K562 (cell line): Measurements from ENCODE around the gene GLYATL3.

Experiments
- FOXA1 ChIP-seq: fragments of 450-650 bp; IDR thresholded peaks from 2 replicates; pipeline ENCODE4 v1.6.1; 2016; ENCODE audit warnings: mild to moderate bottlenecking, borderline replicate concordance
- FOXK2 ChIP-seq, 2 experiments: fragments of 450-650 bp; IDR thresholded peaks in 1 of 2; conservative IDR thresholded peaks in 1 of 2; 2 replicates each; pipeline ENCODE4 v1.6.1; 2016; ENCODE audit warnings: low read depth in 2 of 2, mild to moderate bottlenecking in 1 of 2
- JUND ChIP-seq, 2 experiments: IDR thresholded peaks; 2 replicates in 1 of 2; 3 replicates in 1 of 2; pipeline ENCODE4 v1.6.1; 2011; ENCODE audit warnings: borderline replicate concordance in 2 of 2, low read depth in 2 of 2, low read length in 2 of 2, improper control_type of control experiment in 1 of 2, missing biosample characterization in 1 of 2, missing genetic modification characterization in 1 of 2, missing genetic modification reagents in 1 of 2
- MTF1 ChIP-seq: fragments of 250-450 bp; sonication (Bioruptor Pico); IDR thresholded peaks from 2 replicates; pipeline ENCODE4 v1.9.0; 2021; ENCODE audit warnings: moderate library complexity, mild to moderate bottlenecking, inconsistent platforms, borderline replicate concordance
- PHTF2 ChIP-seq: fragments of 250-450 bp; sonication (Bioruptor Pico); IDR thresholded peaks from 2 replicates; pipeline ENCODE4 v1.5.0; 2021; ENCODE audit warnings: mild to moderate bottlenecking
- TBL1XR1 ChIP-seq, 2 experiments: IDR thresholded peaks; 2 replicates each; pipeline ENCODE4 v1.6.1; 2012; ENCODE audit warnings: improper control_type of control experiment in 2 of 2, low read length in 2 of 2, mild to moderate bottlenecking in 1 of 2
- ZNF12 ChIP-seq: sonication (generic); formaldehyde crosslinking; IDR thresholded peaks from 2 replicates; pipeline ENCODE4 v1.4.0; 2020; ENCODE audit warnings: mild to moderate bottlenecking, missing genetic modification reagents
- TF ChIP-seq, protein P1 (sequence below): sonication (generic); formaldehyde crosslinking; IDR thresholded peaks from 2 replicates; pipeline ENCODE4 v1.9.0; 2022; ENCODE audit warnings: mild to moderate bottlenecking, missing genetic modification reagents
- TF ChIP-seq, protein P2 (sequence below): sonication (generic); formaldehyde crosslinking; IDR thresholded peaks from 2 replicates; pipeline ENCODE4 v1.8.1; 2023; ENCODE audit warnings: mild to moderate bottlenecking, missing genetic modification reagents, moderate library complexity
- TF ChIP-seq, protein P3 (sequence below): sonication (generic); formaldehyde crosslinking; IDR thresholded peaks from 2 replicates; pipeline ENCODE4 v1.8.1; 2022; ENCODE audit warnings: missing genetic modification reagents
- TF ChIP-seq, protein P4 (sequence below): sonication (generic); formaldehyde crosslinking; IDR thresholded peaks from 2 replicates; pipeline ENCODE4 v1.8.1; 2023; ENCODE audit warnings: mild to moderate bottlenecking, missing genetic modification reagents

DNA sequence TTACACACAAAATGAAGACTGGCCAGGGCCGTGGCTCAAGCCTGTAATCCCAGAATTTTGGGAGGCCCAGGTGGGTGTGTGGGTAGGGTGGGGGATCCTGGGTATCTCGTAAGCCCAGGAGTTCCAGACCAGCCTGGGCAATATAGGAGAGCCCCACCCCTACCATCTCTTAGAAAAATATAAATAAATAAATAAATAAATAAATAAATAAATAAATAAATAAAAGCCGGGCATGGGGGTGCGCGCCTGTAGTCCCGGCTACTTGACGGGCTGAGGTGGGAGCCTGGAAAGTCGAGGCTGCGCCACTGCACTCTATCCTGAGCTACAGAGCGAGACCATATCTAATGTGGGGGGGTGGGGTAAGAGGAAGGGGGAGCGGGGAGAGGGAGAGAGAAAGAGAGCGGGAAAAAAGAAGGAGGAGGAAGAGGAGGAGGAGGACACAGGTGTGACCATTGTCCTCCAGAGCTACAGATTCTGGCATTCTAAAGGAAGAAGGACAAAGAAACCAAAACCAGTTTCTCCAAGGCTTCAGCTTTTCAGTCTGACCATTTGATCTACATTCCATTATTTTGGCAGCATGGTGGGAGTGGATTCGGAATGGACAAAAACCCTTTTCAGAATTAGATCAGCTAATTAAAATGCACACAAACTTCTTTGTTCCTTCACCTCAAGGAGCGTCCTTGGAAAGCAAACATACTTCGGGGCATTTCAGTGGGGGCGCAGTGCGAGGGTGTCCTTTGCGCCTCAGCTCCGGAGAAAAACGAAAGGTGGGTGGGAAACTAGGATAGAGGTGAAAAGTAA lies 50.2 kb downstream of the GLYATL3 start:
- TF ChIP-seq MTF1 = no peak
- no peak for TF ChIP-seq ZNF12
- TF ChIP-seq FOXA1 = no peak
- no peak for TF ChIP-seq JUND (IDR thresholded peaks at IDR 0.05; ENCODE audit: borderline replicate concordance, low read depth, low read length)
- TF ChIP-seq JUND (tag; IDR thresholded peaks at IDR 0.05; ENCODE audit: borderline replicate concordance, low read depth, low read length) = no peak
- TF ChIP-seq, protein P1, sequence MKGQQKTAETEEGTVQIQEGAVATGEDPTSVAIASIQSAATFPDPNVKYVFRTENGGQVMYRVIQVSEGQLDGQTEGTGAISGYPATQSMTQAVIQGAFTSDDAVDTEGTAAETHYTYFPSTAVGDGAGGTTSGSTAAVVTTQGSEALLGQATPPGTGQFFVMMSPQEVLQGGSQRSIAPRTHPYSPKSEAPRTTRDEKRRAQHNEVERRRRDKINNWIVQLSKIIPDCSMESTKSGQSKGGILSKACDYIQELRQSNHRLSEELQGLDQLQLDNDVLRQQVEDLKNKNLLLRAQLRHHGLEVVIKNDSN (CRISPR knock-in tag) = no peak
- TF ChIP-seq, protein P2, sequence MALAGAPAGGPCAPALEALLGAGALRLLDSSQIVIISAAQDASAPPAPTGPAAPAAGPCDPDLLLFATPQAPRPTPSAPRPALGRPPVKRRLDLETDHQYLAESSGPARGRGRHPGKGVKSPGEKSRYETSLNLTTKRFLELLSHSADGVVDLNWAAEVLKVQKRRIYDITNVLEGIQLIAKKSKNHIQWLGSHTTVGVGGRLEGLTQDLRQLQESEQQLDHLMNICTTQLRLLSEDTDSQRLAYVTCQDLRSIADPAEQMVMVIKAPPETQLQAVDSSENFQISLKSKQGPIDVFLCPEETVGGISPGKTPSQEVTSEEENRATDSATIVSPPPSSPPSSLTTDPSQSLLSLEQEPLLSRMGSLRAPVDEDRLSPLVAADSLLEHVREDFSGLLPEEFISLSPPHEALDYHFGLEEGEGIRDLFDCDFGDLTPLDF (CRISPR knock-in tag) = no peak
- TF ChIP-seq FOXK2 (conservative IDR thresholded peaks at IDR 0.05 in 1 of 2, IDR thresholded peaks at IDR 0.05 in 1 of 2; ENCODE audit: low read depth in 2 of 2) = no peak
- TF ChIP-seq, protein P3, sequence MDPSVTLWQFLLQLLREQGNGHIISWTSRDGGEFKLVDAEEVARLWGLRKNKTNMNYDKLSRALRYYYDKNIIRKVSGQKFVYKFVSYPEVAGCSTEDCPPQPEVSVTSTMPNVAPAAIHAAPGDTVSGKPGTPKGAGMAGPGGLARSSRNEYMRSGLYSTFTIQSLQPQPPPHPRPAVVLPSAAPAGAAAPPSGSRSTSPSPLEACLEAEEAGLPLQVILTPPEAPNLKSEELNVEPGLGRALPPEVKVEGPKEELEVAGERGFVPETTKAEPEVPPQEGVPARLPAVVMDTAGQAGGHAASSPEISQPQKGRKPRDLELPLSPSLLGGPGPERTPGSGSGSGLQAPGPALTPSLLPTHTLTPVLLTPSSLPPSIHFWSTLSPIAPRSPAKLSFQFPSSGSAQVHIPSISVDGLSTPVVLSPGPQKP (CRISPR knock-in tag) = no peak
- no peak for TF ChIP-seq PHTF2 (CRISPR knock-in tag)
- no peak for TF ChIP-seq TBL1XR1 (IDR thresholded peaks at IDR 0.05; ENCODE audit: low read length in 2 of 2)
- TF ChIP-seq, protein P4, sequence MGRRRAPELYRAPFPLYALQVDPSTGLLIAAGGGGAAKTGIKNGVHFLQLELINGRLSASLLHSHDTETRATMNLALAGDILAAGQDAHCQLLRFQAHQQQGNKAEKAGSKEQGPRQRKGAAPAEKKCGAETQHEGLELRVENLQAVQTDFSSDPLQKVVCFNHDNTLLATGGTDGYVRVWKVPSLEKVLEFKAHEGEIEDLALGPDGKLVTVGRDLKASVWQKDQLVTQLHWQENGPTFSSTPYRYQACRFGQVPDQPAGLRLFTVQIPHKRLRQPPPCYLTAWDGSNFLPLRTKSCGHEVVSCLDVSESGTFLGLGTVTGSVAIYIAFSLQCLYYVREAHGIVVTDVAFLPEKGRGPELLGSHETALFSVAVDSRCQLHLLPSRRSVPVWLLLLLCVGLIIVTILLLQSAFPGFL (CRISPR knock-in tag) = no peak
